HT1080 (cell line): Measurements from ENCODE around the gene MYL7. TPM values are rescaled to one million over a fixed set of nuclear protein-coding genes. Genes with fewer than 3 reads are reported as not detected.
"Not testable (repeated sequence)": the region's sequence is repeated elsewhere in the genome, so short reads cannot be mapped to it uniquely, and the experiment has no call there.

Source experiments
- DNase-seq: peaks from one replicate; pipeline ENCODE4 v3.0.0-alpha.2; 2015; ENCODE audit warnings: low read depth
- total RNA-seq: library from RNA; depleted of rRNA; stranded (reverse); fragments of >200 nt; shearing (Covaris generic); gene quantifications from 2 replicates; pipeline ENCODE4 v1.2.3, GENCODE V29; 2014

MYL7 gene
- total RNA-seq, 1 experiment from 2014 or later: not detected

- DNase-seq: no peak
Measured at GRCh38 chr7:44172352-44172751, 31.2 kb upstream of the MYL7 start.

GRCh38 chr7:44171901-44172300, 30.8 kb upstream of the MYL7 start:
- not testable (repeated sequence) for DNase-seq

GRCh38 chr7:44167920-44168319, 26.8 kb upstream of the MYL7 start:
- DNase-seq: no peak

GRCh38 chr7:44163591-44163990, 22.5 kb upstream of the MYL7 start:
- DNase-seq: peak; percentile 90

- no peak for DNase-seq
Measured at GRCh38 chr7:44162785-44163395, 21.8 kb upstream of the MYL7 start.

GRCh38 chr7:44162179-44162578, 21.0 kb upstream of the MYL7 start:
- DNase-seq: no peak

- DNase-seq: no peak
Measured at GRCh38 chr7:44161371-44161770, 20.2 kb upstream of the MYL7 start.

- DNase-seq: no peak
Measured at GRCh38 chr7:44159824-44160630, 18.9 kb upstream of the MYL7 start.

GRCh38 chr7:44158873-44159631, 17.9 kb upstream of the MYL7 start:
- DNase-seq: no peak

- DNase-seq: no peak
Measured at GRCh38 chr7:44158096-44158872, 17.2 kb upstream of the MYL7 start.

GRCh38 chr7:44157116-44158080, 16.3 kb upstream of the MYL7 start:
- no peak for DNase-seq

GRCh38 chr7:44156453-44157010, 15.4 kb upstream of the MYL7 start:
- no peak for DNase-seq

- no peak for DNase-seq
Measured at GRCh38 chr7:44155191-44156185, 14.4 kb upstream of the MYL7 start.

GRCh38 chr7:44154703-44155102, 13.6 kb upstream of the MYL7 start:
- DNase-seq: peak; percentile 55

GRCh38 chr7:44153948-44154335, 12.8 kb upstream of the MYL7 start:
- DNase-seq: no peak

GRCh38 chr7:44152971-44153947, 12.1 kb upstream of the MYL7 start:
- no peak for DNase-seq

GRCh38 chr7:44151956-44152355, 10.8 kb upstream of the MYL7 start:
- no peak for DNase-seq
